Endodermal cell (in vitro differentiated cells): ENCODE measurements around the gene CCS. TPM values are rescaled to one million over a fixed set of nuclear protein-coding genes. Genes with fewer than 3 reads are reported as not detected.
A peak's percentile ranks its signal among the peaks of the same experiment; 100 is the strongest.

Source experiments
- DNase-seq: peaks from one replicate; pipeline ENCODE4 v3.0.0-alpha.2; 2017
- H3K27ac ChIP-seq: 2 replicates; pipeline ENCODE4 v1.5.1; 2013; ENCODE audit warnings: mild to moderate bottlenecking, low read depth, low read length, moderate library complexity
- H3K27me3 ChIP-seq: 2 replicates; pipeline ENCODE4 v1.6.1; 2013; ENCODE audit warnings: mild to moderate bottlenecking, low read length, moderate library complexity; ENCODE audit not compliant: insufficient read depth, control insufficient read depth, poor library complexity, severe bottlenecking
- H3K36me3 ChIP-seq: 2 replicates; pipeline ENCODE4 v1.7.0; 2013; ENCODE audit warnings: mild to moderate bottlenecking, low read length, moderate library complexity; ENCODE audit not compliant: control insufficient read depth, insufficient read depth
- H3K4me1 ChIP-seq: one replicate; pipeline ENCODE4 v1.7.0; 2013; ENCODE audit warnings: low read length; ENCODE audit not compliant: control insufficient read depth, insufficient read depth
- H3K4me3 ChIP-seq: 2 replicates; pipeline ENCODE4 v1.5.1; 2013; ENCODE audit warnings: mild to moderate bottlenecking, low read length, moderate library complexity
- H3K9ac ChIP-seq: 2 replicates; pipeline ENCODE4 v1.6.1; 2013; ENCODE audit warnings: mild to moderate bottlenecking, low read length, moderate library complexity; ENCODE audit not compliant: poor library complexity, severe bottlenecking; ENCODE audit errors: extremely low read depth
- H3K9me3 ChIP-seq: 2 replicates; pipeline ENCODE4 v1.6.1; 2013; ENCODE audit warnings: mild to moderate bottlenecking, low read length, moderate library complexity; ENCODE audit not compliant: control insufficient read depth
- H3K27ac Mint-ChIP-seq: 2 replicates; pipeline ENCODE4 v1.8.0; 2020; ENCODE audit warnings: mixed read lengths
- H3K27me3 Mint-ChIP-seq: 2 replicates; pipeline ENCODE4 v1.8.0; 2021; ENCODE audit warnings: mild to moderate bottlenecking, mixed read lengths; ENCODE audit not compliant: insufficient read depth
- H3K36me3 Mint-ChIP-seq: 2 replicates; pipeline ENCODE4 v1.8.0; 2020; ENCODE audit warnings: low read depth, mixed read lengths
- H3K4me1 Mint-ChIP-seq: 2 replicates; pipeline ENCODE4 v1.8.0; 2020; ENCODE audit warnings: mixed read lengths
- H3K4me3 Mint-ChIP-seq: 2 replicates; pipeline ENCODE4 v1.8.0; 2020; ENCODE audit warnings: mild to moderate bottlenecking, moderate library complexity, mixed read lengths
- H3K9me3 Mint-ChIP-seq: 2 replicates; pipeline ENCODE4 v1.8.0; 2020; ENCODE audit warnings: mild to moderate bottlenecking, mixed read lengths
- WGBS, 2 experiments: methylation state at CpG; one replicate each; pipeline versions ENCODE4 v1.1.5 to v1.1.7; 2013; ENCODE audit warnings: missing lambda C conversion rate in 2 of 2, mixed read lengths in 1 of 2; ENCODE audit not compliant: insufficient coverage in 1 of 2, insufficient read length in 1 of 2; 5-methylcytosine and 5-hydroxymethylcytosine counted together
- total RNA-seq, 2 donors: library from RNA; stranded (reverse); fragmentation: NEBNext Ultra II Directional in 1 of 2; extraction: Animal tissue kit (Norgen Biotek cat#: 25700) in 1 of 2; gene quantifications; 2 replicates in 1 of 2; 3 replicates in 1 of 2; pipeline ENCODE4 v1.2.1, GENCODE V29; 2021
- TF ChIP-seq, protein P1 (sequence below): fragments of 200-600 bp; sonication (generic); conservative IDR thresholded peaks from 2 replicates; pipeline ENCODE4 v1.5.0; 2021; ENCODE audit warnings: antibody characterized with exemption, mild to moderate bottlenecking

CCS gene
- total RNA-seq, 2 donors from 2014 or later = 62.9 to 64.7 TPM

DNA sequence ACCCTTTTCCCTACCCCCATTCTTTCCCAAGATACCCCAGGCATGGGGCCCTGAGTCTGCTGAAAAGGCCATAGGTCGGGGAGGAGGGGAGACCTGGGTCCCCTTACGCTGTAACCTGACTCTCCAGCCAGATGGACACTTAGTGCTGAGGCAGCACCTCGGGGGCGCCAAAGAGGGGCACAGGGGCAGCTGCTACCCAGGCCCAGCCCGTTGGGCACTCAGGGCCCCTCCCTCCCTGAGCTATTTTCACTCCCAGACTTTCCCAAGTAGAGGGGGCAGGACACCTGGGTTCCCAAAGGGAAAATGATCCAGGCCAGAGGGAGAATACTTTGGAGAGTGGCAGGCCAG, 45.3 kb upstream of the CCS start:
- Histone ChIP-seq H3K4me1 (no peaks in the 10 kb centered on the region), H3K9me3 (no peaks in the 10 kb centered on the region), H3K9ac (no peak overlapping the region), H3K36me3 (no peaks in the 10 kb centered on the region), H3K27ac (peak overlapping the region; percentile 49), H3K4me3 (no peak overlapping the region), H3K27me3 (no peaks in the 10 kb centered on the region)
- Mint-ChIP-seq H3K27me3 (peaks cover 1% of the 10 kb centered on the region), H3K4me3 (no peak overlapping the region), H3K27ac (no peak overlapping the region), H3K4me1 (peaks cover 24% of the 10 kb centered on the region), H3K9me3 (no peaks in the 10 kb centered on the region), H3K36me3 (peaks cover 4% of the 10 kb centered on the region)
- TF ChIP-seq, protein P1, sequence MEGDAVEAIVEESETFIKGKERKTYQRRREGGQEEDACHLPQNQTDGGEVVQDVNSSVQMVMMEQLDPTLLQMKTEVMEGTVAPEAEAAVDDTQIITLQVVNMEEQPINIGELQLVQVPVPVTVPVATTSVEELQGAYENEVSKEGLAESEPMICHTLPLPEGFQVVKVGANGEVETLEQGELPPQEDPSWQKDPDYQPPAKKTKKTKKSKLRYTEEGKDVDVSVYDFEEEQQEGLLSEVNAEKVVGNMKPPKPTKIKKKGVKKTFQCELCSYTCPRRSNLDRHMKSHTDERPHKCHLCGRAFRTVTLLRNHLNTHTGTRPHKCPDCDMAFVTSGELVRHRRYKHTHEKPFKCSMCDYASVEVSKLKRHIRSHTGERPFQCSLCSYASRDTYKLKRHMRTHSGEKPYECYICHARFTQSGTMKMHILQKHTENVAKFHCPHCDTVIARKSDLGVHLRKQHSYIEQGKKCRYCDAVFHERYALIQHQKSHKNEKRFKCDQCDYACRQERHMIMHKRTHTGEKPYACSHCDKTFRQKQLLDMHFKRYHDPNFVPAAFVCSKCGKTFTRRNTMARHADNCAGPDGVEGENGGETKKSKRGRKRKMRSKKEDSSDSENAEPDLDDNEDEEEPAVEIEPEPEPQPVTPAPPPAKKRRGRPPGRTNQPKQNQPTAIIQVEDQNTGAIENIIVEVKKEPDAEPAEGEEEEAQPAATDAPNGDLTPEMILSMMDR = no peak
- peak; percentile 63 for DNase-seq
- WGBS, 2 experiments = 22 to 64% methylated on average over 3 to 5 of the region's 5 CpGs

DNA sequence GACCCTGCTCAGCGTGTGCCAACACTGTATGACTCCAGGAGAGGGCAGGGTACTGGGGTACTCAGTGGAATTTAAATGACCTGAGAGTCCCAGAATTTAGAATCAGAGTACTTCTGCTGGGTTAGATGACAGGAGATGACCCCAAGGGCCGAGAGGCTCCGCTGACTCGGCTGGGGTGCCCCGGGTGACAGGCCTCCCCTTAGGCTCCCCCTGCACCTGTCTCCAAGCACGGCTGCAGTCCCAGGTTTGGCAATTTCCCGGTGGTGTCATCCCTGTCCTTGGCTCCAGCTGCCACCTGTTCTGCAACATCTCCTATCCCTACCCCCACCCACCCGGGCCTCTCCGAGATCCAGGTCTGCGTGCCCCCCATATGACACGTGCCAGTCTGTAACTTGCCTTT, 44.9 kb upstream of the CCS start:
- Histone ChIP-seq H3K9ac (no peak overlapping the region), H3K27me3 (no peaks in the 10 kb centered on the region), H3K4me3 (no peak overlapping the region), H3K9me3 (no peaks in the 10 kb centered on the region), H3K27ac (no peak overlapping the region), H3K36me3 (no peaks in the 10 kb centered on the region), H3K4me1 (no peaks in the 10 kb centered on the region)
- Mint-ChIP-seq H3K36me3 (peaks cover 3% of the 10 kb centered on the region), H3K27me3 (peaks cover 1% of the 10 kb centered on the region), H3K4me3 (no peak overlapping the region), H3K27ac (no peak overlapping the region), H3K4me1 (peaks cover 24% of the 10 kb centered on the region), H3K9me3 (no peaks in the 10 kb centered on the region)
- TF ChIP-seq, protein P1 = peak; percentile 30
- DNase-seq = no peak
- WGBS, 2 experiments = 83 to 84% methylated on average over 6 to 11 of the region's 11 CpGs

DNA sequence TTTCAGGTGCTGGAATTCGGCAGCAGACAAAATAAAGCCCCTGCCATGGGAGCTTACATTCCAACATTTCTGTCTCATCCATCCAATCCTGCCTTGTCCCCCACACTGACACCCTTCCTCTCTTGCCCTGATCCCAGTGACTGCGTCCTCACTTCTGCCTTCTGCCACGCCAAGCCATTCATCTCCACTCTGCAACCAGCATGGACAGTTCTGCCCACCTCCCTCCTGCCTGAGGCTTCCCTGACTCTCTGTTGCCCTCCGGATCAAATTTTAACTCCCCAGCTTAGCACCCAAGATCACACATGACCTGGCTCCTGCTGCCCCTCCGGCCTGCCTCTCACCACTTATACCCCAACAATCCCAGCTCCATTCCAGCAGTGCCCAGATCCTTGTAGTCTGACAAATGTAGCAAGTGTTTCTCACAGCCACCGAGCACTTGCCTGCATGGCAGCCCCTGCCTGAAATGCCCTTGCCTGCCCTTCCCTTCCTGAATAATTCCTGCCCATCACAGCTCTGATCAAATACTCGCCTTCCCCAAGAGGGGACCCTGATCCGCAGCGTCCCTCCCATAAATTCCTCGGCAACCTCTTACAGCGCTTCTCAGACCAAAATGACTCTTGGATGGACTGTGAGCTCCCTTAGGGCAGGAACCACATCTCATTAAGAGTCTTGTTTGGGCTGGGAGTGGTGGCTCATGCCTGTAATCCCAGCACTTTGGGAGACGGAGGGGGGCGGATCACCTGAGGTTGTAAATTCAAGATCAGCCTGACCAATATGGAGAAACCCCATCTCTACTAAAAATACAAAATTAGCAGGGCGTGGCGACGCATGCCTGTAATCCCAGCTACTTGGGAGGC, 44.0 kb upstream of the CCS start:
- 80 to 81% methylated on average over 11 to 16 of the region's 16 CpGs for WGBS, 2 experiments
- Histone ChIP-seq H3K4me1 (no peaks in the 10 kb centered on the region), H3K27ac (no peak overlapping the region), H3K4me3 (no peak overlapping the region), H3K36me3 (no peaks in the 10 kb centered on the region), H3K9ac (no peak overlapping the region), H3K9me3 (no peaks in the 10 kb centered on the region), H3K27me3 (no peaks in the 10 kb centered on the region)
- TF ChIP-seq, protein P1 = no peak
- Mint-ChIP-seq H3K27me3 (peaks cover 1% of the 10 kb centered on the region), H3K4me3 (no peak overlapping the region), H3K4me1 (peaks cover 16% of the 10 kb centered on the region), H3K9me3 (no peaks in the 10 kb centered on the region), H3K36me3 (no peaks in the 10 kb centered on the region), H3K27ac (no peak overlapping the region)
- no peak for DNase-seq
